Peyer's patch (tissue), 4 donors: ENCODE measurements around the gene KYNU.

ENCODE experiments used
- POLR2A ChIP-seq, 2 donors: fragments of 450-650 bp; IDR thresholded peaks; one replicate each; pipeline ENCODE4 v1.5.1; 2017; ENCODE audit warnings: antibody characterized with exemption in 2 of 2, mild to moderate bottlenecking in 2 of 2, moderate library complexity in 2 of 2
- TF ChIP-seq, protein P1 (sequence below), 6 experiments: fragments of 450-650 bp in 4 of 6; fragments of 200-600 bp in 2 of 6; sonication (generic) in 1 of 6; IDR thresholded peaks; one replicate each; pipeline ENCODE4 v1.5.1; 2017 to 2019; ENCODE audit warnings: antibody characterized with exemption in 6 of 6, mild to moderate bottlenecking in 3 of 6, moderate library complexity in 1 of 6

DNA sequence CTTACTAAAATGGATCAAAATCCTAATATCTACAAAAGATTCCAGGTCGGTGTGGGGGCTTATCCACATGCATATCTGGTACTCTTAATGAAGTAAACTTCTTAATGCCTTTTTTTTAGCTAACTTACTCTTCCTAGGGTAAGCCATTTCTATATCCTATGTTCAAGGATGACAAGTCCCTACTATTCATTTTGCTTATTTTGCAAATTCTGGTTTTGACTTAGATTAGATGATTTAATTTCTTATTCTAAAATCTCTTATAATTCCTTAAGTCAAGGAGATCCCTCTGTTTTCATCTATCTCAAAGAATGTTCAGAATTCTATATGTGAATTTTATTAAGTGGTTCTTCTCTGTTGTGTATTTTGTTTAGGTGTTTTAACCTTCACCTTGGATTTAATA is 79.7 kb downstream of the KYNU start:
- TF ChIP-seq, protein P1, sequence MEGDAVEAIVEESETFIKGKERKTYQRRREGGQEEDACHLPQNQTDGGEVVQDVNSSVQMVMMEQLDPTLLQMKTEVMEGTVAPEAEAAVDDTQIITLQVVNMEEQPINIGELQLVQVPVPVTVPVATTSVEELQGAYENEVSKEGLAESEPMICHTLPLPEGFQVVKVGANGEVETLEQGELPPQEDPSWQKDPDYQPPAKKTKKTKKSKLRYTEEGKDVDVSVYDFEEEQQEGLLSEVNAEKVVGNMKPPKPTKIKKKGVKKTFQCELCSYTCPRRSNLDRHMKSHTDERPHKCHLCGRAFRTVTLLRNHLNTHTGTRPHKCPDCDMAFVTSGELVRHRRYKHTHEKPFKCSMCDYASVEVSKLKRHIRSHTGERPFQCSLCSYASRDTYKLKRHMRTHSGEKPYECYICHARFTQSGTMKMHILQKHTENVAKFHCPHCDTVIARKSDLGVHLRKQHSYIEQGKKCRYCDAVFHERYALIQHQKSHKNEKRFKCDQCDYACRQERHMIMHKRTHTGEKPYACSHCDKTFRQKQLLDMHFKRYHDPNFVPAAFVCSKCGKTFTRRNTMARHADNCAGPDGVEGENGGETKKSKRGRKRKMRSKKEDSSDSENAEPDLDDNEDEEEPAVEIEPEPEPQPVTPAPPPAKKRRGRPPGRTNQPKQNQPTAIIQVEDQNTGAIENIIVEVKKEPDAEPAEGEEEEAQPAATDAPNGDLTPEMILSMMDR (IDR thresholded peaks at IDR 0.05) = no peak
- TF ChIP-seq POLR2A (IDR thresholded peaks at IDR 0.05) = no peak
